MM.1S (cell line): ENCODE data around the gene KCNK18.

Source experiments
- DNase-seq: peaks from one replicate; pipeline ENCODE4 v3.0.0-alpha.2; 2015
- H2AFZ ChIP-seq: fragments of 300-600 bp; sonication (generic); 2 replicates; pipeline ENCODE4 v1.6.0; 2016; ENCODE audit warnings: antibody characterized with exemption, low read length
- H3F3A ChIP-seq: fragments of 300-600 bp; sonication (generic); 2 replicates; pipeline ENCODE4 v1.6.1; 2016; ENCODE audit warnings: mild to moderate bottlenecking, antibody characterized with exemption, low read length, moderate library complexity, mixed read lengths; ENCODE audit not compliant: insufficient read depth
- H3K27ac ChIP-seq: fragments of 300-600 bp; sonication (generic); 2 replicates; pipeline ENCODE4 v1.5.1; 2016; ENCODE audit warnings: mild to moderate bottlenecking, low read length
- H3K27me3 ChIP-seq: fragments of 300-600 bp; sonication (generic); replicated peaks from 2 replicates; pipeline ENCODE4 v1.6.0; 2016; ENCODE audit warnings: low read length; ENCODE audit not compliant: insufficient read depth
- H3K36me3 ChIP-seq: fragments of 300-600 bp; sonication (generic); replicated peaks from 2 replicates; pipeline ENCODE4 v1.6.1; 2016; ENCODE audit warnings: mild to moderate bottlenecking, low read length, mixed read lengths; ENCODE audit not compliant: insufficient read depth
- H3K4me1 ChIP-seq: fragments of 300-600 bp; sonication (generic); 2 replicates; pipeline ENCODE4 v1.6.1; 2016; ENCODE audit warnings: low read length, mixed read lengths
- H3K4me2 ChIP-seq: fragments of 300-600 bp; sonication (generic); 2 replicates; pipeline ENCODE4 v1.6.0; 2016; ENCODE audit warnings: low read depth, low read length
- H3K4me3 ChIP-seq: fragments of 300-600 bp; sonication (generic); 2 replicates; pipeline ENCODE4 v1.5.1; 2016; ENCODE audit warnings: low read length, mixed read lengths
- H3K79me2 ChIP-seq: fragments of 300-600 bp; sonication (generic); 2 replicates; pipeline ENCODE4 v1.6.1; 2016; ENCODE audit warnings: mixed run types, low read length, mixed read lengths
- H3K9ac ChIP-seq: fragments of 300-600 bp; sonication (generic); 2 replicates; pipeline ENCODE4 v1.6.1; 2016; ENCODE audit warnings: low read length, mixed read lengths
- H3K9me2 ChIP-seq: fragments of 300-600 bp; sonication (generic); replicated peaks from 2 replicates; pipeline ENCODE4 v1.6.1; 2016; ENCODE audit warnings: mild to moderate bottlenecking, low read length, mixed read lengths; ENCODE audit not compliant: insufficient read depth
- H3K9me3 ChIP-seq: fragments of 300-600 bp; sonication (generic); replicated peaks from 2 replicates; pipeline ENCODE4 v1.6.1; 2016; ENCODE audit warnings: mild to moderate bottlenecking, low read length, mixed read lengths; ENCODE audit not compliant: insufficient read depth
- H4K20me1 ChIP-seq: fragments of 300-600 bp; sonication (generic); 2 replicates; pipeline ENCODE4 v1.6.1; 2016; ENCODE audit warnings: mild to moderate bottlenecking, low read length, moderate library complexity, mixed read lengths; ENCODE audit not compliant: insufficient read depth
- EZH2 ChIP-seq: fragments of 300-600 bp; sonication (generic); optimal IDR thresholded peaks from 2 replicates; pipeline ENCODE3; 2017; ENCODE audit warnings: low read depth, mild to moderate bottlenecking, antibody characterized with exemption, low read length, mixed read lengths
- EZH2phosphoT487 ChIP-seq: fragments of 300-600 bp; sonication (generic); IDR thresholded peaks from 2 replicates; pipeline ENCODE4 v1.6.1; 2018; ENCODE audit warnings: antibody characterized with exemption, low read length
- TF ChIP-seq, protein P1 (sequence below): fragments of 300-600 bp; sonication (generic); IDR thresholded peaks from 2 replicates; pipeline ENCODE4 v1.5.1; 2016; ENCODE audit warnings: antibody characterized with exemption, low read length, mixed read lengths

Gene KCNK18

DNA sequence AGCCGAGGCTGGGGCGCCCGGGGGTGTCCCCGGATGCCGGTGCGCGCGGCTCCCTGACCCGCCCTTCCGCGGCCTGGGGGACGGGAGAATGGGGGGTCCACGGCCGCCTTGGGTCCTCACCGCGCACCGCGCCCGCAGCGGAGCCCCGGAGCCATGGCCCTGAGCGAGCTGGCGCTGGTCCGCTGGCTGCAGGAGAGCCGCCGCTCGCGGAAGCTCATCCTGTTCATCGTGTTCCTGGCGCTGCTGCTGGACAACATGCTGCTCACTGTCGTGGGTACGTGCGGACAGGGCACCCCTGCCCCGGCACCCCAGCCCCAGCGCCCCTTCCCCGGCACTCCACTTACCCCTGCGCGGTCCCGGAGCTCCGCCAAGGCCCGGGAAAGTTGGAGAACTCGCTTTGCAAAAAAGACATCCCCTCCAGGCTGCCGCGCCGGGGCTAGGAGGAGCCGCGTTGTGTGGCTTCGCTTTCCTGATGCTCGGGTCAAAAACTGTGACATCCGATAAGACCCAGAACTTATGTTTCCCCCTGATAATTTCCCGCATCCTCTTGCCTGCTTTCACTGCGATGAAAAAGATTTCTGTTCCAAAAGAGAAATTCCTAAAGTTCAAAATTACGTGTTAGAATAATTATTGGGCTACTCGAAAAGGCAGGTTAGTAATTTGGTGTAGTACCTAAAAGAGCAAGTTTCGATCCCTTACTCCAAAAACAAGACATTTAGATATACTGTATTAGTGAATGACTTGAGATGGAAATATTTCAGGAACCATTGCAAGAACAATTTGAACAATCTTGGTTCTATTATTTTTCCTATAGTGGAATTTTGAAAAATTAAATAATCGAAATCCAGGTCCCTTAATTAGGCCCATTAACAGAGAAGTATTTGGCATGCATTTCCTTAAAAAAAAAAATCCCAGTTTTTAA lies 44.5 kb downstream of the KCNK18 start:
- no peak overlapping the region for H3K4me3 ChIP-seq
- no peak for TF ChIP-seq EZH2phosphoT487
- no peaks in the 10 kb centered on the region for H3K36me3 ChIP-seq
- DNase-seq = no peak
- no peak overlapping the region for H3K9ac ChIP-seq
- H3K9me3 ChIP-seq = no peaks in the 10 kb centered on the region
- H3K27ac ChIP-seq = no peak overlapping the region
- no peaks in the 10 kb centered on the region for H3K79me2 ChIP-seq
- H3K9me2 ChIP-seq = no peaks in the 10 kb centered on the region
- H3F3A ChIP-seq = no peaks in the 10 kb centered on the region
- no peaks in the 10 kb centered on the region for H4K20me1 ChIP-seq
- H2AFZ ChIP-seq = no peak overlapping the region
- no peak overlapping the region for H3K4me2 ChIP-seq
- H3K27me3 ChIP-seq = no peaks in the 10 kb centered on the region
- no peaks in the 10 kb centered on the region for H3K4me1 ChIP-seq

DNA sequence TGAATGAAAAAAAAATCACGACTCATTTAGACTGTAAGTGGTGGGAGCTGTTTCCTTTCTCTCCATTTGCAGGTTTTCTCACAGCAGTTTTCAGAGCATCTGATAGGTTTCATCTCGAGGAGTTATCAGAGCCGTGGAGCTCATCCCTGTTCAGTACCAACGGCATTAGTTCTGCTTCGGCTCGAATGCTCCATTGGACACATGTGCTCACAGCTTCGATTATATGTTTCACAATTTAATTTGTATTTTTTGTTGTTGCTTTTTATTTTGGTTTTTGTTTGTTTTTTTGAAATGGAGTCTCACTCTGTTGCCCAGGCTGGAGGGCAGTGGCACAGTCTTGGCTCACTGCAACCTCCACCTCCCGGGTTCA lies 45.2 kb downstream of the KCNK18 start:
- Histone ChIP-seq H4K20me1 (no peaks in the 10 kb centered on the region), H3K9me2 (no peaks in the 10 kb centered on the region), H3F3A (no peaks in the 10 kb centered on the region), H3K27me3 (no peaks in the 10 kb centered on the region), H3K4me1 (no peaks in the 10 kb centered on the region), H3K4me2 (no peak overlapping the region), H2AFZ (no peak overlapping the region), H3K36me3 (no peaks in the 10 kb centered on the region), H3K4me3 (no peak overlapping the region), H3K9me3 (no peaks in the 10 kb centered on the region), H3K27ac (no peak overlapping the region), H3K9ac (no peak overlapping the region), H3K79me2 (no peaks in the 10 kb centered on the region)
- TF ChIP-seq EZH2 (no peak), EZH2phosphoT487 (no peak)
- TF ChIP-seq, protein P1, sequence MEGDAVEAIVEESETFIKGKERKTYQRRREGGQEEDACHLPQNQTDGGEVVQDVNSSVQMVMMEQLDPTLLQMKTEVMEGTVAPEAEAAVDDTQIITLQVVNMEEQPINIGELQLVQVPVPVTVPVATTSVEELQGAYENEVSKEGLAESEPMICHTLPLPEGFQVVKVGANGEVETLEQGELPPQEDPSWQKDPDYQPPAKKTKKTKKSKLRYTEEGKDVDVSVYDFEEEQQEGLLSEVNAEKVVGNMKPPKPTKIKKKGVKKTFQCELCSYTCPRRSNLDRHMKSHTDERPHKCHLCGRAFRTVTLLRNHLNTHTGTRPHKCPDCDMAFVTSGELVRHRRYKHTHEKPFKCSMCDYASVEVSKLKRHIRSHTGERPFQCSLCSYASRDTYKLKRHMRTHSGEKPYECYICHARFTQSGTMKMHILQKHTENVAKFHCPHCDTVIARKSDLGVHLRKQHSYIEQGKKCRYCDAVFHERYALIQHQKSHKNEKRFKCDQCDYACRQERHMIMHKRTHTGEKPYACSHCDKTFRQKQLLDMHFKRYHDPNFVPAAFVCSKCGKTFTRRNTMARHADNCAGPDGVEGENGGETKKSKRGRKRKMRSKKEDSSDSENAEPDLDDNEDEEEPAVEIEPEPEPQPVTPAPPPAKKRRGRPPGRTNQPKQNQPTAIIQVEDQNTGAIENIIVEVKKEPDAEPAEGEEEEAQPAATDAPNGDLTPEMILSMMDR = no peak
- DNase-seq = no peak

DNA sequence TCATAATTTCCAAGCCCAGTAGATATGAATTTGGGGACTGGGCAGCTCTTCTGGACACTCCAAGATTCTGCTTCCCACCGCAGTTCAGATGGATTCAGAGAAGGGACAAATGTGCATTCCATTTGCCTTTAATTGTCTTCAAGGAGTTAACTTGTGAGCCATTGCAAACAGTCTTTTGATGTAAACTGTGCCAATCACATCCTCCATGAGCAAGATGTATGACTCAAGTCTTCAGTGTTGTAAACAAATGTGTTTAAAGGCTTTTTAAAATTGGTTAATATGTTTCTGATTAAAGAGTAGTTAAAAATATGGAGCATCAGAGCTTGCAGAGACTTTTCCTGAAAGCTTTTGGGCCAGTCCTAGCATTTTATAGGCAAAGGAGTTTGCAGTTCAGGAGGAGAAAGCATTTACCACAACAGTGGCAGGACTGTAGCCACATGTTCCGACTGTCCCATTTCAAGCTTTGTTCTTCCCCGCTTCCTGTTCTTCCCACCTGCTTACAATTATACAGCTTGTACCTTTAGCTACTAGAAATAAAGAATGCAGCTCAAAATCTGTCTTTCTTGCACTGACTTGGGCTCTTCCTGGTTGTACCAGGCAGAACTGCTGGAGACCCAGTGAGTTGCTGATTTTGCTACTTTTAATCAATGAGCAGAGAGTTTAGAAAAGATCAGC lies 49.8 kb downstream of the KCNK18 start:
- no peak overlapping the region for H2AFZ ChIP-seq
- no peak for TF ChIP-seq EZH2phosphoT487
- TF ChIP-seq, protein P1 = no peak
- TF ChIP-seq EZH2 = no peak
- no peak overlapping the region for H3K9ac ChIP-seq
- H3K9me2 ChIP-seq = no peaks in the 10 kb centered on the region
- H3K4me3 ChIP-seq = no peak overlapping the region
- H3K36me3 ChIP-seq = no peaks in the 10 kb centered on the region
- DNase-seq = no peak
- no peak overlapping the region for H3K27ac ChIP-seq
- H3K27me3 ChIP-seq = no peaks in the 10 kb centered on the region
- no peak overlapping the region for H3K4me2 ChIP-seq
- H4K20me1 ChIP-seq = no peaks in the 10 kb centered on the region
- no peaks in the 10 kb centered on the region for H3K9me3 ChIP-seq
- no peaks in the 10 kb centered on the region for H3F3A ChIP-seq
- no peaks in the 10 kb centered on the region for H3K4me1 ChIP-seq
- H3K79me2 ChIP-seq = no peaks in the 10 kb centered on the region
